ENCODE measurements around the gene HSPG2.
"Not testable (repeated sequence)": the region's sequence is repeated elsewhere in the genome, so short reads cannot be mapped to it uniquely, and the experiment has no call there.

Gene HSPG2

DNA sequence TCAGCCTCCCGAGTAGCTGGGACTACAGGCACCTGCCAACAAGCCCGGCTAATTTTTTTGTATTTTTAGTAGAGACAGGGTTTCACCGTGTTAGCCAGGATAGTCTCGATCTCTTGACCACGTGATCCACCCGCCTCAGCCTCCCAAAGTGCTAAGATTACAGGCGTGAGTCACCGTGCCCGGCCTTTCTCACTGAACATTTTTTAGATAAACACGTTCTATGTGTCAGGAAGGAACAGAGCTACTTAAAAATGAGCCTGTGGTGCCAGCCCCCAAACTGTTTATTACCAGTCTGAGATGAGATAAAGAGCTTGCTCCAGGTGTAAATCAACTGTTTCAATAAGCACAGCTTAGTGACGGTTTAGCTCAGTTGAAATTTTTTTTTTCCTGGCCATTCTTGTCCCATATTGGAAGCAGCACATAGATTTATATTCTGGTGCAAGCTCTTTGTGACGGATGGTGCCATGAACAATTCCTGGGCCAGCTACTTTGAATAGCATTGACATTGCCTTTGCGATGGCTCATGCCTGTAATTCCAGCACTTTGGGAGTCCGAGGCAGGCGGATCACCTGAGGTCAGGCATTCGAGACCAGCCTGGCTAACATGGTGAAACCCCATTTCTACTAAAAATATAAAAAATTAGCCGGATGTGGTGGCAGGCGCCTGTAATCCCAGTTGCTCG lies 6.0 kb upstream of the HSPG2 start:
- not testable (repeated sequence) for H3K9me3 Mint-ChIP-seq; H3K4me3 Mint-ChIP-seq; H3K27me3 Mint-ChIP-seq; ATAC-seq; H3K27ac Mint-ChIP-seq; DNase-seq; H3K4me1 Mint-ChIP-seq; H3K36me3 Mint-ChIP-seq (ENCODE audit: low read depth)

DNA sequence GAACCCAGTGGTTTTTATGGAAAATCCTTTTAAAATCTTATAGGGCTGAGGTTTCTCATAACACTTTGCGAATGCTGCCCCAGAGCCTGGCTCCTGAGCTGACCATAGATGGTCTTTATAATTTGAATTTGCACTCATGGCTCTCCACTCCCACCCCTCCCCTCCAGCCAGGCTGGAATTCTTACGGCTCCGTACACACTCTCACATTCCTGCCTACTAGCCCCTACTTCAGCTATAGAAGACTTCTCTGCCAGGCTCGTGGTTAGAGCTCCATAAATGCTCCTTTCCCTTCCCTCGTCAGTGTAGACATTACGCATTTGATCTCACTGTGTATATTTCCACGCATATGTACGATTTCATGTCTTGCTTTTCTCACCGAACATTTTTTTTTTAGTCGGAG lies 5.4 kb upstream of the HSPG2 start:
- H3K27ac Mint-ChIP-seq, result no peak overlapping the region
- H3K4me3 Mint-ChIP-seq, result no peak overlapping the region
- ATAC-seq (no peak), DNase-seq (no peak)
- H3K27me3 Mint-ChIP-seq, result peaks cover 6% of the 10 kb centered on the region
- no peaks in the 10 kb centered on the region for H3K9me3 Mint-ChIP-seq
- H3K4me1 Mint-ChIP-seq, result peaks cover 9% of the 10 kb centered on the region
- no peaks in the 10 kb centered on the region for H3K36me3 Mint-ChIP-seq (ENCODE audit: low read depth)

DNA sequence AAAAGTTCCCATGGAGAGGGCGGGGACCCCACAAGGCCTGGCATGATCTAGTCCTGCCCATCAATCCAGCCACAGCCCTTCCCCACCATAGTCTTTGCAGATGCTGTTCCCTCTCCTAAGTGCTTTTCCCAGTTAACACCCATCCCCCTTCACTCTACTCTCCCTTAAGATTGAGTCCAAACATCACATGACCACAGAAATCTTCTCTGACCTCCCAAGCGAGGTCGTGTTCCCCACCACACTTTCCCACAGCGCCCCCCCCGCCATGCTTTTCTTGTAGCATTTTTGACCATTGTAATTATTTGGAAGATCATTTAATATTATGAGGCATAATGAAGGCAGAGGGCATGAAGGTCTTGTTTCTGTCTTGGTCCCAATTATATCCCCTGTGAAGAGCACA lies 4.3 kb upstream of the HSPG2 start:
- H3K27me3 Mint-ChIP-seq, result peaks cover 8% of the 10 kb centered on the region
- DNase-seq, result no peak
- peaks cover 12% of the 10 kb centered on the region for H3K4me1 Mint-ChIP-seq
- no peaks in the 10 kb centered on the region for H3K36me3 Mint-ChIP-seq (ENCODE audit: low read depth)
- no peak overlapping the region for H3K27ac Mint-ChIP-seq
- no peak for ATAC-seq
- H3K4me3 Mint-ChIP-seq, result no peak overlapping the region
- no peaks in the 10 kb centered on the region for H3K9me3 Mint-ChIP-seq

DNA sequence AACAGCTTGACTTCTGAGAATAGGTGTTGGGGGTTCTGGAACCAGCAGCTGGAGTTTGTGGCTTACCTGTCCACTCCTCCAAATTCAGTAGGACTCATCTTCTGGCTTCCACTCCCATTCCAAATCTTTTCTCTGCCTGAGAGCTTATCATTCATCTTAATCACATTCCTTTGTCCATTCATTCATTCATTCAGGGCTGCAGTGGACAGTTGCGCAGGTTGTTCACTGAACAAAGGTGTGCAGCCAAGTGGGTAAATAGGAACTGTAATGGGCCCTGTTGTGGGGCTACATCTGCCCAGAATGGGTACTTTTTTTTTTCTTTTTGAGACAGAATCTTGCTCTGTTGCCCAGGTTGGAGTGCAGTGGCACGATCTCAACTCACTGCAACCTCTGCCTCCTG lies 3.4 kb upstream of the HSPG2 start:
- Mint-ChIP-seq H3K27me3 (peaks cover 13% of the 10 kb centered on the region), H3K36me3 (ENCODE audit: low read depth) (no peaks in the 10 kb centered on the region), H3K4me3 (no peak overlapping the region), H3K4me1 (peaks cover 16% of the 10 kb centered on the region), H3K27ac (no peak overlapping the region), H3K9me3 (no peaks in the 10 kb centered on the region)
- DNase-seq (no peak), ATAC-seq (no peak)

DNA sequence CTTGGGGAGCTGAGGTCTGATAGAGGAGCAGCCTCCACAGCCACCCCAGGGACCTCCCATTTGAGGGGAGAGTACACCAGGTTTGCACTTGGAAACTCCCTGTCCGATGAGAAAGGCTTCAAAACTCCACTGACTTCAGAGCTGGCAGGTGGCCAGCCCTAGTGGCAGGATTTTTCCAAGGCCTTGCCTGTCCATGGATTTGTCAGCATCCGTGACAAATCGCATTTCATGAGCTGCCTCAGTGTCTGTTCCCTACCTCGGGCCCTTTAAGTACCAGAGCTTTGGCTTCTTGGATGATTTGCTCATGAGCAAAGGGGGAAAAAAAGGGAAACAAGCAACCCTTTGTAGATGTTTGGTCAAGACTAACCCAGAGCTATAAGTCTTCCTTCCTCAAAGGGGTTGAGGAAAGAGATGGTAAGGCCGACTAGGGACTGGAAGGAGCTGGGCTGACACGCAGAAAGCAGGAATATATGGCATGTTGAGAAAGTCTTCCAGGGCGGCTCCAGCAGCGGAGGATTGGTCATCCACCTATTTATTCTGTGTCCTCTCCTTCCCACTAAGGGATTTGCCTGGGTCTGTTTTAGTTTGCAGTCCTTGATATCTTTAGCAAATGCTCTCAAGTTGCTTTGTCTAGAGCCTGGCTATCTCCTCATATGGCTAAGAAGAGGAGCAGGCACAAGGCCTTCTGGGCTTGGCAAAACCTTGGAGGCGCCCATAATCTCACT lies 2.7 kb upstream of the HSPG2 start:
- DNase-seq, result no peak
- Mint-ChIP-seq H3K36me3 (ENCODE audit: low read depth) (no peaks in the 10 kb centered on the region), H3K4me1 (peaks cover 17% of the 10 kb centered on the region), H3K9me3 (no peaks in the 10 kb centered on the region), H3K27ac (no peak overlapping the region), H3K4me3 (no peak overlapping the region), H3K27me3 (peaks cover 15% of the 10 kb centered on the region)
- ATAC-seq, result no peak

DNA sequence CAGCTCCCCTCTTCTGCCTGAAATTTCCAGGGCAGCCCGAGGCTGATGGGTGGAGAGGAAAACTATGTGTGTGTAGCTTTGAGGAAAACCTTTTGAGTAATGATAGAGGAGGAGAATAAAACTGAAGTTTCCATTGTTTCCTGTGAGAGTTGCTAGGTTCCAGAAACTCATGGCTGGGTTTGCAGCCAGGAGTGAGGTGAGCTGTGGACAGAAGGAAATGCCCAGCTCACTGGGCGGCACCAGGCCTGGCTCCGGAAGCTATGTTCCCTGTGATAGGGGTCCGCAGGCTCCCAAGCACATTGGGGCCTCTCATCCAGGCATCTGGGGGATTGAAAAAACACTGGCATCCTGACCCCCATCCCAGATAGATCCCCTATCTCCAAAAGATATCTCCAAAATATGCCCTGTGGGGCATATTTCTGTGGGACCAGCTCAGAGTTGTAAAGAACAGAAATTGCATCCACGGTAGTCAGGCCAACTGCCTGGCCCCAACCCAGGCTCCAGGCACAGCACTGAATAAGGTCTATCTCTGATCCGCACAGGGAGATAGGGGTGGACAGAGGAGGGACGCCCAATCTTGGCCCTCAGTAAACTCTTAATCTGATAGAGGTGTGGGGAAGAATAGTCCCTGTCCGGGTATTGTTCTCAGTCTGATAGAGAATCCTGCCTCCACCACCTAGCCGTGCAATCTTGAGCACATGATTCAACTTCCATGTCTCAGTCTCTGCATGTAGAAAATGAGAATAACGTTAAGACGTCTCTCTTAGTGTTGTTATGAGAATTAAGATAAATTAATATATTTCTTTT lies 1.8 kb upstream of the HSPG2 start:
- Mint-ChIP-seq H3K4me1 (peaks cover 20% of the 10 kb centered on the region), H3K27ac (peak overlapping the region; percentile 29), H3K9me3 (no peaks in the 10 kb centered on the region), H3K36me3 (ENCODE audit: low read depth) (no peaks in the 10 kb centered on the region), H3K27me3 (peaks cover 15% of the 10 kb centered on the region), H3K4me3 (peak overlapping the region; percentile 56)
- DNase-seq (no peak), ATAC-seq (no peak)

DNA sequence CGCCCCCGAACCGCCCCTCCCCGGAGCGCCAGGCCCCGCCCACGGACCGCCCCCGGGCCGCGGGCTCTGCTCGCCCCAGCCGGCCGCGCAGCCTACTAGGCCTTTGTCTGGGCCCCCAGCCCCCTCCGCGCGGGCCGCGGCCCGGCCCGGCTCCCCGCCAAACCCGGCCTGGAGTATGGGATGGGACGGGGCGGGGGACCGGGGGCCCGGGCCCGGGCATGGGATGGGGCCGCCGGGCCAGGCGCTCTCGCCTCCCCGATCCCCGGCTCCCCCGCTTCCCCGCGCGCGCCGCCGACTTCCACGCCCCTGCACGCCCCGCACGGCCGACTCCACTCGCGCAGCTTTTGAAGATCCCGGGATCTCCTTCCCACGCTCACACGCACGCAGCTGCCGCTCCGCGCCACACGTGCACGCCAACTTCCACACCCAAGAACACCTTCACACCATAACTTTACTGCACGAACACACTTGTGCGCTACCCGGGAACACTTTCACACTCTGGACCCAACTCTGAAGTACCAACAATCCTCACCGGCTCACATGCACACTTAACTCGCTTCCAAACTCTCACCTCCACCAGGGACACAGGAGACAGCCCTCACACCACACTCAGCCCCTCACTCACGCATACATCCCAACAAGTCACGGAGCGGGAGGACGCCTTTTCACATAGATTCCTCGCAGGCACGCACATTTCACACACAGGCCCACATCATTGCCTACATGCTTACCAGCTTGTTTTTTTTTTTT lies 437 bp upstream of the HSPG2 start:
- Mint-ChIP-seq H3K4me3 (peak overlapping the region; percentile 79), H3K4me1 (peaks cover 22% of the 10 kb centered on the region), H3K9me3 (no peaks in the 10 kb centered on the region), H3K27me3 (peaks cover 15% of the 10 kb centered on the region), H3K27ac (peak overlapping the region; percentile 80), H3K36me3 (ENCODE audit: low read depth) (no peaks in the 10 kb centered on the region)
- peak; percentile 62 for ATAC-seq
- peak; percentile 70 for DNase-seq

DNA sequence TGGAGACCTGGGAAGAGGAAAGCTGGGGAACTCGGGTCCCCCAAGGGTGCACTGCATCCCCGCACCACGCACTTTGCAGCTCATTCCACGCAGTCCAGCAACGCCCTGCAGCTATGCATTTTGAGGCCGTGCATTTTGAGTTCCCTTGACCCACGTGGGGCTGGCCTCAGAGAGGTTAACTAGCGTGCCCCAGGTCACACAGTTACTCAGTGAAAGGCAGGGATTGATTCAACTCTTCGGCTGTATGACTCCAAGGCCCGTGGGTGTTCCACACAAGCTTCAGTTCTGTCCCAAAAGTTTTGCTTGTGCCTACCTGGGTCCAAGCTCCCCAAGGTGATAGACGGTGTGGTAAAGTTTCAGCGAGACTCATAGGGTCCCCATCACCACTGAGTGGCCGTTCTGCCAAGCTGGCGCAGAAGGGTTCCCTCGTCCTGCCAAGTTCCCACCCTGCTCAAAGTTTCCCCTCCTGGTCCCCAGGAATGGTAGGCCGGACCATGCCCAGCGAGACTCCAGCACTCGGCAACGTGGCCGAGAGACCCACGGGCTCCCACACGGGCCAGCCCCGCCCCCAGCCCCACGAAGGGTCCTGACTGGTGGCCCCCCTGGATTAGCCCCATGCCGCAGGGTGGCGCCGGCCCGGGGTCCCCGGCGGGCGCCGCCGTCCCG lies 611 bp downstream of the HSPG2 start:
- Mint-ChIP-seq H3K27me3 (peaks cover 15% of the 10 kb centered on the region), H3K27ac (no peak overlapping the region), H3K36me3 (ENCODE audit: low read depth) (no peaks in the 10 kb centered on the region), H3K4me3 (peak overlapping the region; percentile 65), H3K4me1 (peaks cover 22% of the 10 kb centered on the region), H3K9me3 (no peaks in the 10 kb centered on the region)
- peak; percentile 12 for ATAC-seq
- no peak for DNase-seq

DNA sequence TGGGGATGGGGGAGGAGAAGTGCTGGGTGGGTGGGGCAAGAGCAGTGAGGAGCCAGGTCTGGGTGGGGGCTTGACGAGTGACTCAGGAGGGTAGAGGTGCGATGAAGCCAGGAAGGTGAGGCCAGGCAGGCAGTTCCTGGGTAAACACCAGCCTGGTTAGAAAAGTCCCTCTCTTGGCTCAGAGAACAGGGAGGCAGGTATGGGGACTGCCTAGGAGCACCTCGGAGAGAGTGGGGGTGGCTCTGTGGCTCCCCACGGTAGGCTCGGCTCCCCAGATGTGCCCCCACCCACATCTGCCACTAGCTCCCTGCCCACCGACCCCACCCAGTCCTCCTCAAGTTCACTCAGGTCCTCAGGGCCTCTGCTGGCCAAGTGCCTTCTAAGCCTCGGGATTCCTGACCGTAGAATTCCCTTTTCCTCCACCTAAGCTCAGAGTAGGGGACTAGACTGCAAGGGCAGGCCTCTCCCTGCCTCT lies 1.2 kb downstream of the HSPG2 start:
- H3K4me1 Mint-ChIP-seq, result peaks cover 22% of the 10 kb centered on the region
- H3K4me3 Mint-ChIP-seq, result peak overlapping the region; percentile 65
- H3K36me3 Mint-ChIP-seq (ENCODE audit: low read depth), result no peaks in the 10 kb centered on the region
- peaks cover 15% of the 10 kb centered on the region for H3K27me3 Mint-ChIP-seq
- H3K9me3 Mint-ChIP-seq, result no peaks in the 10 kb centered on the region
- no peak overlapping the region for H3K27ac Mint-ChIP-seq
- no peak for DNase-seq
- no peak for ATAC-seq

DNA sequence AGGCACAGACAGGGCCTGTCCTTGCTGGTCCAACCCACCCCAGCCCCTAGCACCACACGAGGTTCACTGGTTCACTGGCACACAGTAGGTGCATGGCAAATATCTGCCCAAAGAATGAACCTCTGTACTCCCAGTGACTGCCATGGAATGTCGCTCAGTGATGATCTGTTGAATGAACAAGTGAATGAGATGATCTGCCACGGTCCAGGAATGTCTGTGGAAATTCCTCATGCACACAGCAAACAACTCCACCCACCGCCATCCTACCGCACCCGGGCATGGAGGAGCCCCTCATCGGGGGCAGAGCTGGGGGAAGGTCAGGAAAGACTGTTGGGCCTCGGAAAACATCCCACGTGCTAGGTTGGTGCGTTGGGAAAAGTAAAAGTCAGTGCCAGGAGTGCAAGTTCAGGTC lies 1.7 kb downstream of the HSPG2 start:
- H3K4me1 Mint-ChIP-seq, result peaks cover 22% of the 10 kb centered on the region
- H3K36me3 Mint-ChIP-seq (ENCODE audit: low read depth), result no peaks in the 10 kb centered on the region
- DNase-seq (no peak), ATAC-seq (no peak)
- H3K27me3 Mint-ChIP-seq, result peaks cover 15% of the 10 kb centered on the region
- H3K27ac Mint-ChIP-seq, result no peak overlapping the region
- peak overlapping the region; percentile 12 for H3K4me3 Mint-ChIP-seq
- no peaks in the 10 kb centered on the region for H3K9me3 Mint-ChIP-seq

DNA sequence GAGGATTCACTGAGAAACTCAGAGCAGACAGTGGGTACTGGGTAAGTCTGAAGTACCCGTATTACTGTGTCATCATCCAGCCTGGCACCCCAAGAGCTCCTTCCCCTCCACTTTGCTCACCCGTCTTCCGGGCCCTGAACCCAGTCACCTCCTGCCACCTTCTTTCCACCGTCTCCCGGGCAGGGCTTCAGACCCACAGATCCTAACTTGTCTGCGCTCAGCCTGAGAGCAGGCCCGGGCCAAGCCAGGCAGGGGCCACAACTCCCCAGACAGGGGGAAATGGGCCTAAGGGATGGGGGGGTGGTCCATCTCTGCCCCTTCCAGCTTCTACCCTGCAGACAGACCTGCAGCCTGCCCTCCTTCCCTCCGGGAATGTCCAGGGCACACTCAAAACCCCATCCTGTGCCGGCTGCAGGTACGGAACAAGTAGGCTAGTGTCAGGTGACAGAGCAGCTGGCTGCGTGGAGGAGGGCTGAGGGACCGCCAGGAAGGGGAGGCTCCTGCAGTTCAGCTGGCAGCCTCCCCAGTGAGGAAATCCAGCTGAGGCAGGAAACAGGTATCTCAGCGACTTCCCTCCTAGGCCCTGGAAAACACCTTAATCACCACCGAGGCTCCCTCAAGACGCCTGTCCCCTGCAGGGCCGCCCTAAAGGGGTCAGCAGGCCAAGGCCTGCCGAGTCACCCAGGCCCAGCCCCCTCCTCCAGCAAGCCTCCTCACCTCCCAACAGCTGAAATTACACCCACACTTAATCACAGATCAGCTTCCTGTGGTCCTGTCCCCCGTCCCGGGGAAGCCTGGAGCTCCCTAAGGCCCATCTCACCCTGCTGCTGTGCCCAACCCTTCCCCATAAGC lies 3.5 kb downstream of the HSPG2 start:
- Mint-ChIP-seq H3K36me3 (ENCODE audit: low read depth) (no peaks in the 10 kb centered on the region), H3K4me3 (no peak overlapping the region), H3K4me1 (peaks cover 22% of the 10 kb centered on the region), H3K9me3 (no peaks in the 10 kb centered on the region), H3K27ac (no peak overlapping the region), H3K27me3 (peaks cover 15% of the 10 kb centered on the region)
- DNase-seq (no peak), ATAC-seq (no peak)

DNA sequence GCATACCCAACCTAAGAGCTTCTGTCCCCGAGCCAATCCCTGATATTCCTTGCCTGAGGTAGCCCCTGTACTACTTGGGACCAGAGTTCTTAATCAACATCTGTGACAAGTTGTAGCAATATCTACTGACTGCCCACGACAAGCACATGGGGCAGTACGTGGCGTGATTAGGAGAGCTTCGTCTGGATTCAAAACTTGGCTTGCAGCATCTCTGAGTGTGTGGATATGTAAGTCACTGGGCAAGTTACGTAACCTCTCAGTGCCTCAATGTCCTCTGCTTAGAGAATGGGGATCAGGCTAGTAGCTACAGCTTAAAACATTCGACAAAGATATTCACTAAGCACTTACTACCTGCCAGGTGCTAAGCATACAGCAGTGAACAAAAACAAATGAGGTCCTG lies 5.0 kb downstream of the HSPG2 start:
- DNase-seq, result no peak

More for the DNA sequence above, 5.0 kb downstream of the HSPG2 start:
- Mint-ChIP-seq H3K4me1 (peaks cover 13% of the 10 kb centered on the region), H3K27ac (no peak overlapping the region), H3K36me3 (ENCODE audit: low read depth) (no peaks in the 10 kb centered on the region), H3K4me3 (no peak overlapping the region), H3K9me3 (no peaks in the 10 kb centered on the region), H3K27me3 (peaks cover 9% of the 10 kb centered on the region)
- no peak for ATAC-seq
